HG03025 (cell line): Measurements from ENCODE around the gene MGAT5B.
"Not testable (repeated sequence)": the region's sequence is repeated elsewhere in the genome, so short reads cannot be mapped to it uniquely, and the experiment has no call there.

Experiments used
- ATAC-seq: cut with Tn5 transposase; IDR thresholded peaks from one replicate; pipeline ENCODE4 v1.9.1; 2021; ENCODE audit warnings: mild to moderate bottlenecking, moderate library complexity; ENCODE audit not compliant: unreplicated experiment, low FRiP score

MGAT5B gene

DNA sequence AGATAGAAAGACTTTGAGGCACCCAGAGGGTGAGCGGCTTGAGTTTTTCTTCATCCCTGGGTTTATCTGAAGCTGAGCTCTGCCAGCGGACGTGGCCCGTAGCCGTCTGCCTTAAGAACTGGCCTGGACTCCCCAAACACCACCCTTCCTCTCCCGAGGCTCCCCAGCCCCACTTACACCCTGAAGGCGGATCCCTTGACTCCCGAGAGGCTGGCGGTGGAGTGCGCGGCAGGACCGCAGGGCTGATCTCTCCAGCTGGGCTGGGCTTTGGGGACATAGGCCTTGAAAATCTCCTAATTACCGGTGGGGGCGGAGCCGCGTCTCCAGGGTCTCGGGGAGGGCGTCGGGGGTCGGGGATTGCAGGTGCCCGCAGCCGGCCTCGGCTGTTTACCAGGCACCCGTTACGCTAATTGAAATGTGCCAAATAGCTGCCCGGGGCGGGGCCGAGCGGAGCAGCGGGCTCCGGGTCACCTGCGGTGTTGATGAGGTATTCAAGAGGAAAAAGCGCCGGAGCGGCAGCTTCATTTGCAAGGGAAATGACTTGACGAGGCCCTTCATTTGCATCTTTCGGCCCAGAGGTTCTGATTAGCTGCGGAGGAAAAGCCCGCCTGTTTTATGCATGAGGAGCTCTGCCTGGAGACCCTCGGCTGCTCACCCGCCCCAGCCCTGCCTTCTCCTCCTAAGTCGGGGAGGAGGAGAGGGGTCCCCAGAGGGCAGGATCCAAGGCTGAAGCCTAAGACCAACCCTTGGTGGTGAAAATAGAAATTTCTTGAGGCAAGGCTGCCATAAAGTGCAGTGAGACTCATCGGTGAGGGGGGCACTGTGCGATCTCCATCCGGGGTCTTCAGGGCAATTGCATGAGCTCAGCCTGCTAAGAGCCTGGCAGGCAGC lies 100.7 kb downstream of the MGAT5B start:
- ATAC-seq: no peak

GRCh38 chr17:76969598-76970172 lies 101.5 kb downstream of the MGAT5B start:
- ATAC-seq: no peak

DNA sequence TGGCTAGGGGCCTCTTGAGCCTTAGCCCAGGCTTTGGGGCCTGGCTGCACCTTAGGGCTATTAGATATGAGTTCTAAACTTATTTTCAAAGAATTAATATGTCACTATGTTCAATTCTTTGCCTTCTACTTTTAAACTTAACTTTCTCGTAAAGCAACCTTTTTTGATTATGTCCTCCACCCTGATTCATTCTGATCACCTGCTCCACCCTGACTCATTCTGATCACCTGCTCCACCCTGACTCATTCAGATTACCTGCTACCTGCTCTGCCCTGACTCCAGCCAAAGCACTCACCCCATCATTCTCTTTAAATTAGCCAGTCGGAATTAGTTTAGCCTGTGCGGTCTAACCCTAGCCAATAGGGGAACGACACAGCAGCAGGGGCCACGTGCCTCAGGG lies 102.0 kb downstream of the MGAT5B start:
- not testable (repeated sequence) for ATAC-seq

GRCh38 chr17:76972046-76972641 lies 103.9 kb downstream of the MGAT5B start:
- ATAC-seq: no peak

- no peak for ATAC-seq
These were observed 104.8 kb downstream of the MGAT5B start for GRCh38 chr17:76973040-76973439.

DNA sequence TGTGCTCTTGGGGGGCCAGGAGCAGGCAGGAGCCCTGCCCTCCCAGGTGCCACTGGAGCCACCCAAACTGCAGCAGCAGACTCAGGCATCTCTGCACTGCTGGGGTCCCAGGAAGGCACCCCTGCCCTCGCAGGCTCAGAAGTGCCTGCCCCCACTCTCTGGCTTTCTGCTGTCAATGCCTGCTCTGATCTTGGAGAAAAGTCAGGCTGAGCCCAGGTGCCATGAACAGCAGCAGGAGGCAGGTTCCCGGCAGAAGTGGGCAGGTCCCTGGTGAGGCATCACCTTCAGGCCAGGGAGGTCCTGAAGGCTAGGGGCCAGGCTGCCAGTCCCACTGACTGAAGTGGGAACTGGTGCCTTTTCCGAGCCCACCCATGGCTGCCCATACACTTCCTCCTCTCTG lies 106.5 kb downstream of the MGAT5B start:
- ATAC-seq: no peak

- ATAC-seq: not testable (repeated sequence)
These were observed 109.8 kb downstream of the MGAT5B start for GRCh38 chr17:76978050-76978449.

- no peak for ATAC-seq
These were observed 113.5 kb downstream of the MGAT5B start for GRCh38 chr17:76981545-76982295.

GRCh38 chr17:76982408-76983074 lies 114.3 kb downstream of the MGAT5B start:
- no peak for ATAC-seq

GRCh38 chr17:76983075-76983775 lies 115.0 kb downstream of the MGAT5B start:
- ATAC-seq: no peak

- no peak for ATAC-seq
These were observed 118.2 kb downstream of the MGAT5B start for GRCh38 chr17:76986365-76986764.

GRCh38 chr17:76987486-76988093 lies 119.4 kb downstream of the MGAT5B start:
- no peak for ATAC-seq

DNA sequence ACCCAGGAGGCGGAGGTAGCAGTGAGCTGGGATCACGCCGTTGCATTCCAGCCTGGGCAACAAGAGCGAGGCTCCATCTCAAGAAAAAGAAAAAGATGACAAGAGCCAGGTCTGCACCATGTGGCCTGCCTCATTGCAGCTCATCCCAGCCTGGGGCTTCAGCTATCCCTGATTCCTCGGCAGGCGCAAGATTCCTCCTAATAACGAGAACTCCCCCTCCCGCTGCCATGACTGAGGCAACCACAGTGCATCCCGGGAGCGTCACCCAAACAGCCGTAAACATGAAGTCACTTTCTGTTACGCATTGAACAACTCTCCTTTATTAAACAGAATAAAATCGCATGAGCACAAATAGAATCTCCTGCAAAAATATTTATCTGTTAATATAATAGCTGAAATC lies 120.6 kb downstream of the MGAT5B start:
- ATAC-seq: no peak

DNA sequence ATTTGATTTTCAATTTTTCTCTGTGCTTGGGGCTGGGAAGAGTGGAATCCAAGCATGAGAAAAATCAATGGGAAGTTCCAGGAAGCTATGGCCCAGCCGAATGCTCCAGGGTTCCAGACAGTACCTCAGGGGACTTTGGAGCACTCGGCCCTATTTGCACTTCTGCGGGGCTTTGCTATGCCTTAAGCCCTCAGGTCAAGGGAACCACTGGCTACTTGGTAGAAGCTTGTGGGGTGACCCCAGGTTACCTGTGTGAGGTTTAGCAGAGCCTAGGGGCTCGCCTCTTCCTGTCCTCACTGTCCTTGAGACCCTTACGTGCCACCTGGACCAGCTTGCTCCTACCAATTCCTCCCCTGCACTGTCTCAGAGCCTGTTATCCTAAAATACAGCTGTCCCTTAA lies 121.3 kb downstream of the MGAT5B start:
- no peak for ATAC-seq

DNA sequence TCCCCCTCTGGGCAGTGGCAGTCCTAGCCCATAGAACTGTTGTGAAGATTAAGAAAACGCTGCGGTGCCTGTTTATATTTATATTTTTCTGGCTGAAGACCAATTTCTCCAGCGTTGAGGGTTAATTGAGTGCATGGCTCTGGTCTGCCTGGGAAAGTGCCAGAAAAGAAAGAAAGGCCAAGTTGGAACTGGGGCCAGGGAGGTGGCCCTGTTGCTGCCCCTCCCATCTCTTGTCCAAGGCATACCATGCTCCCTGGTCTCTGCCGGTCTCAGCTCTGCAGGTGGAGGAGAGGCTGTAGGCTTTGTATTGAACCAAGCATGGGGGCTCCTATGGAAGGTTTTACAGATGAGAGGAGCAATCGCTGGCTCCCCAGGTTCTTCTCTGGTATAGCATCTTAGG lies 124.7 kb downstream of the MGAT5B start:
- no peak for ATAC-seq

GRCh38 chr17:76993651-76994050 lies 125.4 kb downstream of the MGAT5B start:
- ATAC-seq: no peak

- ATAC-seq: no peak
These were observed 126.0 kb downstream of the MGAT5B start for GRCh38 chr17:76994237-76994637.

DNA sequence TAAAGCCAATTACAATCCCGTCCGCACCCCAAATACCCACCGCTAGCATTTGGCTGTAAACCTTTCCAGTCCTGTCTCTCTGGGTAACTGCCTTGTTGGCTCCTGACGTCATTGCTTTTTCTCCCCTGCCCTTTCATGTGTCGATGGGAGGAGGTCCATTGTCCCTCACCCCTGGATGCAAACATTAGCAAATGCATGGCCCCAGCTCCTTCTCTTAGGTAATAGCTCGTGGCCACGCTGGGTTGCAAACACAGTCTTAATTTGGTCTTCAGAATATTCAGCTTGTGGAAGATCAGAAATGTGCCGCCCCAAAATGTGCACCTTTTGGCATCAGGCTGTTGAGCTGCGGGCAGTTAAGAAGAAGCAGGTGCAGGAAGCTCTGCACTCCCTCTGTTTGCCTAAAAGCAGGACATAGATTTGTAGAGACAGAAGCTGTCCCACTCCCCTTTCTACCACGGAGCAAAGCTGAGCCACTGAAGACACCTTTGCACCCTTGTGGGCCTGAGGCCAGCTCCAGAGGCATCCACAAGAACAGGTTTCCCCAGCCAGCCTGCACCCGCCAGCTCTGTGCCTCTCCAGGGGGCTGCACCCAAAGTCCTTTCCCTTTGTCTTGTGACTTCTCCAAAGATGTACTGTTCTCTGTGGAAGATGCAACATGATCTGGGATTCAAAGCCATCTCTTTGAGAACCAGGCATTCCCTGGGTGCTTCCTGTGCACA lies 127.3 kb downstream of the MGAT5B start:
- no peak for ATAC-seq
